Stomach (tissue), 4 donors: ENCODE measurements around the gene MLH3.

Source experiments
- POLR2A ChIP-seq, 4 donors: fragments of 450-650 bp; IDR thresholded peaks; one replicate each; pipeline ENCODE4 v1.6.1; 2016; ENCODE audit warnings: antibody characterized with exemption in 4 of 4, control low read depth in 2 of 4, mild to moderate bottlenecking in 1 of 4, moderate library complexity in 1 of 4
- POLR2AphosphoS5 ChIP-seq, 3 donors: sonication (generic); formaldehyde crosslinking; IDR thresholded peaks; one replicate each; pipeline ENCODE4 v1.6.1; 2016; ENCODE audit warnings: antibody characterized with exemption in 3 of 3

DNA sequence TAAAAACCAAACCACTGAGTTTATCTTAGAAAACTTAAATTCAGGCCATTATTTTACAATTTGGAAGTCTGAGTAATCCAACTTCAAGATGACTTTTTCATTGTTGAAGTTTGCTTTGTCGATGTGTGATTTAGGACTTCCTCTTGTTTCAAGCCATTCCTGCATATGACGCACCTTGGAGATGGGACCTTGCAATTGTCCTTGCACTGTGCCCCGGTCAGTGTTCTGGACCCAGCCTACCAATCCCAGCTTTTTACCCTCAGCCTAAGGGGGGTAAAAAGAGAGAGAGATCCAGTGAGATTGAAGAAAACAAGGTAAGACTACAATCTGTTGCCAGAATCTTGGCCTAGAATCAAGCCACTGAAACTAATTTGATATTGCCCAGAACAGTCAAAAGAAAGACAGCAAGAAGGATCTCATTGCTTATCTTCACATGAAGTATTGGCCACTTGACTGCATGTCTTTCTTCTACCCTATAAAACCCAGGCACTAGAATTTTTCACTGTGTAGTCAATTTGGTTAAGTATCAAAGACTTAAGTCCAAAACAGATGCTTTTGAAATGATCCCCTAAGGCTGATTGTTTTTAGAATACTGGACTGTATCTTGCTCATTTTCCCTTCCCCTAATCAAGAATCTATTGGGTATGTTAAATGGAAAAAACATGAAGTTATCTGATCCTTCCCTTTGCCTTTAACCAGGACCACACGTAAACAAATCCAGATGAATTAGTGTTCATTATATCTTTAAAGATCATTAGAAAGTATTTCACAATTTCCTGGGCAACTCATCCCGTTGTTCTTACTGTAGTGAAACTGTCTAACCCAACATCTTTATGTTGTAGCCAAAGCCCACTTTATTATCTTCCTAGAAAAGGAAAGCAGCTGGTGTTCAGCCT is 2.4 kb upstream of the MLH3 start:
- no peak for TF ChIP-seq POLR2AphosphoS5 (IDR thresholded peaks at IDR 0.05)
- TF ChIP-seq POLR2A (IDR thresholded peaks at IDR 0.05): no peak
